K562 (cell line): Measurements from ENCODE around the gene PHF21A. TPM values are rescaled to one million over a fixed set of nuclear protein-coding genes. Genes with fewer than 3 reads are reported as not detected.
A peak's percentile ranks its signal among the peaks of the same experiment; 100 is the strongest.

Experiments
- LEF1 ChIP-seq: fragments of 450-650 bp; IDR thresholded peaks from 2 replicates; pipeline ENCODE4 v1.6.1; 2016; ENCODE audit warnings: mild to moderate bottlenecking
- ZNF696 ChIP-seq: fragments of 250-450 bp; sonication (Bioruptor Pico); conservative IDR thresholded peaks from 2 replicates; pipeline ENCODE4 v1.4.0; 2020; ENCODE audit warnings: mild to moderate bottlenecking, moderate library complexity
- polyA plus RNA-seq, 8 experiments: library from polyadenylated mRNA; depleted of rRNA in 4 of 8; stranded (reverse) in 5 of 8; unstranded in 3 of 8; fragments of >200 nt; fragmentation: Nextera tagmentation in 2 of 8; fragmentation: Illumina TruSeq in 1 of 8; extraction: Ambion mirVana in 2 of 8; extraction: Trizol in 1 of 8; gene quantifications; 2 replicates each; pipeline versions ENCODE4 v1.2.1 to v1.2.3, GENCODE V29; 2011 to 2014; ENCODE audit warnings: inconsistent platforms in 1 of 8, missing spikeins in 1 of 8
- total RNA-seq, 7 experiments: library from RNA; depleted of rRNA in 6 of 7; stranded (reverse); fragments of >200 nt in 6 of 7; fragmentation: Illumina TruSeq in 2 of 7; extraction: Trizol in 2 of 7; gene quantifications; 2 replicates each; pipeline versions ENCODE4 v1.2.1 to v1.2.3, GENCODE V29; 2011 to 2021; ENCODE audit warnings: low replicate concordance in 1 of 7
- TF ChIP-seq, protein P1 (sequence below): fragments of 450-650 bp; IDR thresholded peaks from 2 replicates; pipeline ENCODE4 v1.6.1; 2016; ENCODE audit warnings: mild to moderate bottlenecking
- TF ChIP-seq, protein P2 (sequence below): fragments of 250-450 bp; sonication (Bioruptor Pico); IDR thresholded peaks from 2 replicates; pipeline ENCODE4 v1.5.0; 2021

PHF21A gene
- total and polyA plus RNA-seq, 9 of the 15 experiments (the other 6 are each of a cell fraction or from before 2014, with no cell fraction given) = 1.5 to 32.4 (median 10.7) TPM

DNA sequence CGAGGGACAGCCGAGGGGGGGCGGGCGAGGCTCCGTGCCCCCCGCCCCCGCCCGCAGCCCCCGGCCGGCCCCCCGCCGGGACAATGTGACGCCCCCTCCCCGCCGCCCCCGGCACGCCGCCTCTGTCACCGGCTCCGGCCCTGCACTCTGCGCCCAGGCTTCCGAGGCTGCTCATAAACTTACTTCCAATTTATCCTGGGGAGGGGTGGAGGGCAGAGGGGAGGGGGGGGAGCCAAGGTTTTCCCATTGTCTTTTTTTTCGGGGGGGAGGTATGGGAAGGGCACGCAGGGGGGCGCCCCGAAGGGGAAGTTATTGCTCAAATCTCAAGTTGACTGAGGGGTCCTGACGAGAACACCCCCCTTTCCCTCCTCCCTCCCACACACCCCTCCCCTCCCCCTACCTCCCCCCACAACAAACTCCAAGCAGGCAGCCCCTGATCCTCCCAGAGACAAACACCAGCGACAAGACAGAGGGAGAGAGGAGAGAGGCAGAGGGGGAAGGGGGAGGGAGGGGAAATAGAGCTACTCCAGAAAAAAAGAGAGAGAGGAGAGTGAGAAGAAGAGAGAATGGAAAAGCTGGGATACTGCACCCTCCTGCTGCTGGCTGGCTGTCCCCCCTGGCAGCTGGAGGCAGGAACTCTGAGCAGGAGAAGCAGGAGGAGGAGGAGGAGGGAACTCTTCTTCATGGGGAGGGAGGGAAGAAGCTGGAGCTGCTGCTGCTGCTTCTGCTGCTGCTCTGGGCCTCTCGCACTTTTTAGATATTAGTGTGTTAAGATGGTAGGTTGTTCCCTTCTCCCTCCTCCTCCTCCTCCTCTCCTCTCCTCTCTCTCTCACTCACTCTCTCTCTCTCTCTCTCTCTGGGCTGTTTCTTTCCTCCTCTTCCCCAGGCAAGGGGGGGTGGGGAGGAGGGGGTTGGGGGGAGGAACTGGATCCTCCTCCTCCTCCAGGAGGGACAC lies 631 bp downstream of the PHF21A start (continued):
- TF ChIP-seq, protein P1, sequence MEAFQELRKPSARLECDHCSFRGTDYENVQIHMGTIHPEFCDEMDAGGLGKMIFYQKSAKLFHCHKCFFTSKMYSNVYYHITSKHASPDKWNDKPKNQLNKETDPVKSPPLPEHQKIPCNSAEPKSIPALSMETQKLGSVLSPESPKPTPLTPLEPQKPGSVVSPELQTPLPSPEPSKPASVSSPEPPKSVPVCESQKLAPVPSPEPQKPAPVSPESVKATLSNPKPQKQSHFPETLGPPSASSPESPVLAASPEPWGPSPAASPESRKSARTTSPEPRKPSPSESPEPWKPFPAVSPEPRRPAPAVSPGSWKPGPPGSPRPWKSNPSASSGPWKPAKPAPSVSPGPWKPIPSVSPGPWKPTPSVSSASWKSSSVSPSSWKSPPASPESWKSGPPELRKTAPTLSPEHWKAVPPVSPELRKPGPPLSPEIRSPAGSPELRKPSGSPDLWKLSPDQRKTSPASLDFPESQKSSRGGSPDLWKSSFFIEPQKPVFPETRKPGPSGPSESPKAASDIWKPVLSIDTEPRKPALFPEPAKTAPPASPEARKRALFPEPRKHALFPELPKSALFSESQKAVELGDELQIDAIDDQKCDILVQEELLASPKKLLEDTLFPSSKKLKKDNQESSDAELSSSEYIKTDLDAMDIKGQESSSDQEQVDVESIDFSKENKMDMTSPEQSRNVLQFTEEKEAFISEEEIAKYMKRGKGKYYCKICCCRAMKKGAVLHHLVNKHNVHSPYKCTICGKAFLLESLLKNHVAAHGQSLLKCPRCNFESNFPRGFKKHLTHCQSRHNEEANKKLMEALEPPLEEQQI = no peak
- TF ChIP-seq ZNF696 (no peak), LEF1 (peak; percentile 40; the same call in 1 of the 2 replicates)
- TF ChIP-seq, protein P2, sequence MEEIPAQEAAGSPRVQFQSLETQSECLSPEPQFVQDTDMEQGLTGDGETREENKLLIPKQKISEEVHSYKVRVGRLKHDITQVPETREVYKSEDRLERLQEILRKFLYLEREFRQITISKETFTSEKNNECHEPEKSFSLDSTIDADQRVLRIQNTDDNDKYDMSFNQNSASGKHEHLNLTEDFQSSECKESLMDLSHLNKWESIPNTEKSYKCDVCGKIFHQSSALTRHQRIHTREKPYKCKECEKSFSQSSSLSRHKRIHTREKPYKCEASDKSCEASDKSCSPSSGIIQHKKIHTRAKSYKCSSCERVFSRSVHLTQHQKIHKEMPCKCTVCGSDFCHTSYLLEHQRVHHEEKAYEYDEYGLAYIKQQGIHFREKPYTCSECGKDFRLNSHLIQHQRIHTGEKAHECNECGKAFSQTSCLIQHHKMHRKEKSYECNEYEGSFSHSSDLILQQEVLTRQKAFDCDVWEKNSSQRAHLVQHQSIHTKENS (CRISPR knock-in tag) = no peak
- TF ChIP-seq, all 486 proteins: peak for 56
